T1000 (cell line): ENCODE measurements around the gene PRKAR1B.

Source experiments
- DNase-seq: peaks from one replicate; lab custom pipeline; 2025; ENCODE audit warnings: mixed read lengths; lab: John Stamatoyannopoulos, UW

PRKAR1B gene

GRCh38 chr7:509426-510130 lies 217.5 kb downstream of the PRKAR1B start:
- no peak for DNase-seq

GRCh38 chr7:508461-509170 lies 218.5 kb downstream of the PRKAR1B start:
- DNase-seq: no peak

- no peak for DNase-seq
These were observed 219.3 kb downstream of the PRKAR1B start for GRCh38 chr7:507623-508300.

GRCh38 chr7:506921-507622 lies 220.0 kb downstream of the PRKAR1B start:
- no peak for DNase-seq

- no peak for DNase-seq
These were observed 220.7 kb downstream of the PRKAR1B start for GRCh38 chr7:506391-506831.

- DNase-seq: no peak
These were observed 221.9 kb downstream of the PRKAR1B start for GRCh38 chr7:505171-505570.

- DNase-seq: no peak
These were observed 222.6 kb downstream of the PRKAR1B start for GRCh38 chr7:504221-505111.

- DNase-seq: no peak
These were observed 223.4 kb downstream of the PRKAR1B start for GRCh38 chr7:503575-504111.

GRCh38 chr7:502296-502695 lies 224.8 kb downstream of the PRKAR1B start:
- DNase-seq: no peak

- no peak for DNase-seq
These were observed 225.6 kb downstream of the PRKAR1B start for GRCh38 chr7:501526-501925.

GRCh38 chr7:500521-501420 lies 226.3 kb downstream of the PRKAR1B start:
- no peak for DNase-seq

- DNase-seq: no peak
These were observed 227.1 kb downstream of the PRKAR1B start for GRCh38 chr7:499853-500485.
